ENCODE measurements around the gene MPIG6B. TPM values are rescaled to one million over a fixed set of nuclear protein-coding genes. Genes with fewer than 3 reads are reported as not detected.

MPIG6B gene
- total RNA-seq, 3 donors from 2014 or later (not counting 1 experiment from before 2014, with no cell fraction given): 9.4 to 19.0 (median 12.8) TPM

GRCh38 chr6:31705931-31706330, 17.2 kb upstream of the MPIG6B start:
- Mint-ChIP-seq H3K4me3 (no peak overlapping the region), H3K4me1 (peaks cover 26 to 28% of the 10 kb centered on the region in 2 donors), H3K9me3 (no peaks in the 10 kb centered on the region), H3K27ac (no peak overlapping the region), H3K27me3 (ENCODE audit: low read depth in 2 of 2) (no peaks in the 10 kb centered on the region), H3K36me3 (no peaks in the 10 kb centered on the region)
- ATAC-seq (no peak), DNase-seq (no peak)
- intact Hi-C loops (cut with micrococcal nuclease): no loop called here
- 91% methylated on average over 5 of the region's 6 CpGs for WGBS (ENCODE audit: insufficient coverage)
- Histone ChIP-seq H3K4me3 (ENCODE audit: low read length) (no peak overlapping the region), H3K27ac (ENCODE audit: low read length) (no peak overlapping the region), H3K9me3 (ENCODE audit: control insufficient read depth, insufficient read depth, low read length) (no peaks in the 10 kb centered on the region), H3K27me3 (ENCODE audit: control insufficient read depth, insufficient read depth, low read length) (no peaks in the 10 kb centered on the region), H3K4me1 (ENCODE audit: control insufficient read depth, insufficient read depth, low read length) (peaks cover 32% of the 10 kb centered on the region), H3K36me3 (ENCODE audit: control insufficient read depth, insufficient read depth, low read length) (peaks cover 4% of the 10 kb centered on the region)
- no peak for TF ChIP-seq CTCF (IDR thresholded peaks at IDR 0.05)

- DNase-seq (no peak), ATAC-seq (no peak)
- Histone ChIP-seq H3K36me3 (ENCODE audit: control insufficient read depth, insufficient read depth, low read length) (peaks cover under 1% of the 10 kb centered on the region), H3K27me3 (ENCODE audit: control insufficient read depth, insufficient read depth, low read length) (no peaks in the 10 kb centered on the region), H3K4me1 (ENCODE audit: control insufficient read depth, insufficient read depth, low read length) (peaks cover 32% of the 10 kb centered on the region), H3K4me3 (ENCODE audit: low read length) (no peak within 1 kb of the TSS), H3K9me3 (ENCODE audit: control insufficient read depth, insufficient read depth, low read length) (no peaks in the 10 kb centered on the region), H3K27ac (ENCODE audit: low read length) (no peak within 1 kb of the TSS)
- Mint-ChIP-seq H3K4me3 (no peak within 1 kb of the TSS), H3K4me1 (peaks cover 26 to 28% of the 10 kb centered on the region in 2 donors), H3K9me3 (no peaks in the 10 kb centered on the region), H3K27me3 (ENCODE audit: low read depth in 2 of 2) (no peaks in the 10 kb centered on the region), H3K27ac (no peak within 1 kb of the TSS), H3K36me3 (no peaks in the 10 kb centered on the region)
- WGBS (ENCODE audit: insufficient coverage): 90% methylated on average over 2 of the region's 3 CpGs
- TF ChIP-seq CTCF (IDR thresholded peaks at IDR 0.05): no peak
- intact Hi-C loops (cut with micrococcal nuclease): no loop called here
Measured at GRCh38 chr6:31706599-31706998, 16.6 kb upstream of the MPIG6B start, which contains the start of gene LY6G6F. TSS of gene LY6G6F (plus strand) at chr6:31706866. CDS start at chr6:31706907, 41 bp downstream.

GRCh38 chr6:31707701-31708100, 15.5 kb upstream of the MPIG6B start:
- DNase-seq: no peak
- WGBS (ENCODE audit: insufficient coverage): 87% methylated on average over 10 of the region's 10 CpGs
- no peak overlapping the region for H3K27ac Mint-ChIP-seq

More at GRCh38 chr6:31707701-31708100, 15.5 kb upstream of the MPIG6B start:
- no peaks in the 10 kb centered on the region for H3K27me3 ChIP-seq (ENCODE audit: control insufficient read depth, insufficient read depth, low read length)
- H3K9me3 ChIP-seq (ENCODE audit: control insufficient read depth, insufficient read depth, low read length): no peaks in the 10 kb centered on the region
- no peak overlapping the region for H3K4me3 ChIP-seq (ENCODE audit: low read length)
- no peaks in the 10 kb centered on the region for H3K36me3 ChIP-seq (ENCODE audit: control insufficient read depth, insufficient read depth, low read length)
- intact Hi-C loops (cut with micrococcal nuclease): no loop called here
- no peak for TF ChIP-seq CTCF (IDR thresholded peaks at IDR 0.05)
- Mint-ChIP-seq H3K4me1 (peaks cover 23% of the 10 kb centered on the region in 2 donors), H3K9me3 (no peaks in the 10 kb centered on the region), H3K27me3 (ENCODE audit: low read depth in 2 of 2) (no peaks in the 10 kb centered on the region), H3K36me3 (no peaks in the 10 kb centered on the region), H3K4me3 (no peak overlapping the region)
- ATAC-seq: no peak
- peaks cover 22% of the 10 kb centered on the region for H3K4me1 ChIP-seq (ENCODE audit: control insufficient read depth, insufficient read depth, low read length)
- H3K27ac ChIP-seq (ENCODE audit: low read length): no peak overlapping the region

Data from natural killer cell (primary cell).